ENCODE results near the gene RNF40.

- TF ChIP-seq CTCF (IDR thresholded peaks at IDR 0.05; ENCODE audit: poor library complexity) = no peak
- TF ChIP-seq EZH2 (IDR thresholded peaks at IDR 0.05; ENCODE audit: borderline replicate concordance) = no peak
- no peak for TF ChIP-seq EZH2phosphoT487 (IDR thresholded peaks at IDR 0.05; ENCODE audit: low read depth, severe bottlenecking, unreplicated experiment)
These were observed 11.7 kb downstream of the RNF40 start for GRCh38 chr16:30773826-30774225.
